GM18873 (cell line): Measurements from ENCODE around the gene MYO3B.
"Not testable (repeated sequence)": the region's sequence is repeated elsewhere in the genome, so short reads cannot be mapped to it uniquely, and the experiment has no call there.

ENCODE experiments used
- ATAC-seq: cut with Tn5 transposase; IDR thresholded peaks from one replicate; pipeline ENCODE4 v1.9.1; 2021; ENCODE audit warnings: mild to moderate bottlenecking, moderate library complexity, moderate number of reproducible peaks; ENCODE audit not compliant: unreplicated experiment, low FRiP score

Gene MYO3B

GRCh38 chr2:170530803-170531564, 353.0 kb downstream of the MYO3B start:
- ATAC-seq = no peak

GRCh38 chr2:170531876-170532275, 353.9 kb downstream of the MYO3B start:
- no peak for ATAC-seq

DNA sequence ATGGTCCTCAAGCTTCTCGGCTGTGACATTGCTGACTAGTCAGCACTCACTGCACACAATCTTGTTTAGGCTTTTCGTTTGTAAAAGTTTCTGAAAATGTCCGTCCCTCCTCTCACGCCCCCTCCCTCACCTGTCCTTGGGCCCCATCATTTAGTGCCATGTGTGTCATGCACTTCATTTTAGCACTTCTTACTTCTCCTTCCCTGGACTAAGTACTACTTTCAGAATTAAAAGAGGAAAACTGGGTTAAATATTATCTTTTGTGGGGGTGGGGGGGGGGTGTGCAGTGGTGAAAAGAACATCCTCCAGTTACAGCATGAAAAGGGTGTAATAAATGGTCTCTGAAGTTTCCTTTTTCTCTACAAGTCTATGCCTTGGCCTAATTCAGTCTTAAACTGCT, 355.2 kb downstream of the MYO3B start:
- no peak for ATAC-seq

GRCh38 chr2:170535552-170535951, 357.6 kb downstream of the MYO3B start:
- no peak for ATAC-seq

DNA sequence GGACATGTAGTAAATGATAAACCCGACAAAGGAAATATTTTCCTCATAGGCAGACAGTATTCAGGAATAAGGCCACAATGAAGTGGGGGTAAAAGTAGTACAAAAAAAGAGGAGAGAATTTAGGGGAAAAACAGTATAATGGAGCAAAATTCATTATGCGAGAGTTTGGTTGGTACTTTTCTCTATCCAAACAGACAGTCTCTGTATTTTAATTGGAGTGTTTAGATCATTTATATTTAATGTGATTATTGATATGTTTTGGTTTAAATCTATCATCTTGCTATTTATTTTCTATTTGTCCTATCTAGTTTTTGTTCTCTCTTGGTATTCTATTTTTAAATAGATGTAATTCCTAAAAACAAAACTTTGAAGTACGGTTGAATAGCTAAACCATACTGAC, 366.9 kb downstream of the MYO3B start:
- no peak for ATAC-seq

GRCh38 chr2:170548304-170548703, 370.4 kb downstream of the MYO3B start:
- no peak for ATAC-seq

GRCh38 chr2:170550501-170550900, 372.6 kb downstream of the MYO3B start:
- no peak for ATAC-seq

DNA sequence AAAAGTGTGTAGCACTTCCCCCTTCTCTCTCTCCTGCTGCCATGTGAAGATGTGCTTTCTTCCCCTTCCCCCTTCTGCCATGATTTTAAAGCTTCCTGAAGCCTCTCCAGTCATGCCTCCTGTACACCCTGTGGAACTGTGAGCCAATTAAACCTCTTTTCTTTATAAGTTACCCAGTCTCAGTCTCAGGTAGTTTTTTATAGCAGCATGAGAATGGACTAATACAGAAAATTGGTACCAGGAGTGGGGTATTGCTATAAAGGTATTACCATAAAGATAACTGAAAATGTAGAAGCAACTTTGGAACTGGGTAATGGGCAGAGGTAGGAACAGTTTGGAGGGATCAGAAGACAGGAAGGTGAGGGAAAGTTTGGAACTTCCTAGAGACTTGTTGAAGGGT, 374.0 kb downstream of the MYO3B start:
- ATAC-seq = not testable (repeated sequence)

- ATAC-seq = no peak
Observed at GRCh38 chr2:170553748-170554147, 375.8 kb downstream of the MYO3B start.

DNA sequence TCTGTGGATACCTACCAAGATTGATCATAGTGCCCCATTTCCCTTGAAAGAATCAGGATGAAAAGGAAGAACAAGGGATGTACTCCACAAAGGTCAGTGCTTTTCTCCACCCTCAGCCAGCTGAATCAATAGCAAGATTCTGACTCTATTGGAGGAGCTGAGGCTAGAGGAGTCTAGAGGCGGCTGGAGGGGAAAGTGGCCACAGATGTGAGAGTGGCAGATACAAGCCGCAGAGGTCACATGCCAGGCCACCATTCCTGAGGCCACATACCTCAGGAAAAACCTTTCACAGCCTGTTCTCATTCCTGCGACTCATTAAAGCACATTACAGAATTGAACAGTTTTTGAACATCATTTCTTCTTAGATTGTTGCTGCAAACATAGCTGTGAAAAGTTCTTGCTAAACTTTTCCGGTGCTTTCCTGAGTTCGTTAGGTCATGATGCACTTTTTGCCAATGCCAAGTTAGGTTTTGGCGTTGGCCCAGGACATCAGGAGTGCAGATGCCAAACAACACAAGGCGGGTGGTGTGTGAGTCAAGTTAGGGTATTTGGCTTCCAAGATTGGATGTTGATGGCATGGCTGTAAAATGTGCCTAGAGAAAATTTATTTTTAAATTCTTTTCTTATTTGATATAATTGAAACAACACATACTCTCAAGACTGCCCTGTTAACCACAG, 376.5 kb downstream of the MYO3B start:
- ATAC-seq = no peak

DNA sequence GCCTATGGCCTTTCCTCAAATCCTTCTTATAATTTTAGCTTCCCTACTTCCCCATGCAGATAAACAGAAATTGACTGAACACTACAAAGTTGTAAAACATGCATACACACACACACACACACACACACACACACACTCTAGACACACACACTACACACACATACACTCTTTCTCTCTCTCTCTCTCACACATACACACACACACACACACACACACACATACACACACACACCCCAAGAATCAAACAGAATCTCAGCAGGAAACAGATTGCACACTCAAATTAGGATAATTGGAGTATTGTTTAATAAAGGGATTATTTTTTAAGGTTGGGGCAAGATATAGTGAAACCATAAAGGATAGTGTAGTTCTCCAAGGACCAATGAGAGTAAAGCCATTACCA, 385.0 kb downstream of the MYO3B start:
- no peak for ATAC-seq

- ATAC-seq = no peak
Observed at GRCh38 chr2:170563401-170563800, 385.5 kb downstream of the MYO3B start.

DNA sequence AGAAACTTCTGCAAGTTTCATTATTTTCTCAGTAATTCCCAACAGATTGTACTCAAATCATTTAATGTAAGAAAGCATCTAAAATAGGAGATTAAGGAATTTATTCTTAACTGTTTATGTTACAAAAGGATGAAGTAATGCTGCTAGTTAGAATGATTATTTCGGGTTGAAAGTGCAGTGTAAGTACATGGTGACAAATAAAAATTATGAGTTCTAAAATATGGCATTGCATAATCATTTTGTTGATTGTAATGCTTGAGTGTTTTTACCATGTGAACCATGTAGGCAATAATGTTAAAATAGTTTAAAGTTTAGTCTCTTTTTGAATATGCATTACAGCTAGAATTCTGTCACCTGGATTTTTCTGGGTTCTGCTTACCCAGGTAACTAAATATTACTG, 388.2 kb downstream of the MYO3B start:
- ATAC-seq = no peak

GRCh38 chr2:170567429-170567828, 389.5 kb downstream of the MYO3B start:
- ATAC-seq = no peak

DNA sequence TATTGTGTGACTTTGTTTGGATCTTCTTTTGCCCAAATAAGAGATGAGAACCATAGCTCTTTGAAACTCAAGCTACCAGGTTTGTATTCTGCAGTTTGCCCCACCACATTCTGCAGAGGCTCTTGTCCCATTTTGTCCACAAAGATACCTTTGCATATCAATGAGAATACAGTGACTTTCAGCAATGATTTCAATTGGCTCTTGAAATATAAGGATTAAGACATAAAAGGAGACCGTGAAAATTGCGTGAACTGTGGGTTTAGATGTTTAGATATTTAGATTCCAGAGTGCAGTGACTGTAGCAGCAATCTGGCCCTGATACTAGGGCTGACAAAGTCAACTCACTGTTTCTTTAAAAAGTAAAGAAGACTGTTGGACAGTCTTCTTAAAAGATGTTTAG, 390.6 kb downstream of the MYO3B start:
- no peak for ATAC-seq

DNA sequence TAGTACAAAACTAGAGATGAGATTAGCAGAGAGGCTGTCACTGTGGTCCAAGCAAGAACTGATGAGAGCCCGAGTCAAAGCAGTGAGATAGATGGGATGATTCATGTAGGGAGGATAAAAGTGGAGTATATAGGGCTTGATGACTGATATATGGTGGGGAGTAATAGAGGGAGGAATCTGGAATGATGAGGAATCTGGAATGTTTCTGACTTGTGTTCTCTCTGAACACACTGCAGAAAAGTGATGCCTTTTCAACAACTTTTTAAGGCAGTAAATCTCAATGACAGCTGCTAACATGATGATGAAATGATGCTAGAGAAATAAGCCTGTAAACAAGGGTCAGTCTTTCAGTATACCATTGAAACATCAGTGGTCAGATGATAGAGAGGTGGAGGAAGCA, 393.7 kb downstream of the MYO3B start:
- ATAC-seq = no peak

GRCh38 chr2:170573671-170574070, 395.7 kb downstream of the MYO3B start:
- ATAC-seq = no peak

DNA sequence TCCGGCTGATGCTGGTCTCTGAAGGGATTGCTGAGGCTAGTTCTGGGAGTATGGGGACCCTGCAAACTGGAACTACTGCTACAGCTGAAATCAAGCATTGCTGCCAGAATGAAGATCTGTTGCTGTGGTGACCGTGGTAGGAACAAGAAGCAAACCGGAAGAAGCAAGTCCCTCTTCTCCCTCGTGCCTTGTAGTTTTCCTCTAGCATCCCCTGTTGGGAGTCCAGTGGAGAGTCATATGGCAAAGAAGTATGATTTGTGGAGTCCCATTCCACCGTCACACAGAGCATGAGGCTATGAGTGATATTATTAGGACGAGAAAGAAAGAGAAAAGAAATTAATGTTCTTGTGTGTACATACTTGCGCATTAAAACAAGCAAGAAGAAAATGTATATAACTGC, 398.3 kb downstream of the MYO3B start:
- ATAC-seq = no peak

GRCh38 chr2:170577356-170577755, 399.4 kb downstream of the MYO3B start:
- ATAC-seq = no peak

GRCh38 chr2:170578606-170579005, 400.7 kb downstream of the MYO3B start:
- no peak for ATAC-seq

DNA sequence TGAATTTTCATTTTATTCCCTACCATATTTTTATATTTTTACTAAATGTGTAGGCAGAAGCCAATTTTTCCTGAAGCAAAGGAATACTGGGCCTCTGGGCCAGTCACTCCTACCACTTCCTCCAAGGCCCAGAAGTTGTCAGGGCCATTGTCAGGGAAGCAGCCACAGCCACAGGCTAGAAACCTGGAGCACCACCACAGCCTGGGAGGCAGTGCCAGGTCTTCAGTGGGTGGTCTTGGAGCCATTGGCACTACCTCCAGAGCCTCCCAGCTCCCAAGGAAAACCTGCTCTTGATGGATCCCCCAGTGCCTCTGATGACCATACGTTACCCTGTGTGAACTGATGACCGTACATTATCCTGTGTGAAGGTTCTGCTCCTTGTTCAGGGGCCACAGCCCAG, 401.6 kb downstream of the MYO3B start:
- no peak for ATAC-seq

- ATAC-seq = no peak
Observed at GRCh38 chr2:170582313-170582712, 404.4 kb downstream of the MYO3B start.
